HG03135 (cell line): ENCODE results near the gene ANO7.

Source experiments
- ATAC-seq: cut with Tn5 transposase; IDR thresholded peaks from one replicate; pipeline ENCODE4 v1.9.1; 2021; ENCODE audit warnings: mild to moderate bottlenecking, moderate library complexity; ENCODE audit not compliant: unreplicated experiment

The ANO7 gene

DNA sequence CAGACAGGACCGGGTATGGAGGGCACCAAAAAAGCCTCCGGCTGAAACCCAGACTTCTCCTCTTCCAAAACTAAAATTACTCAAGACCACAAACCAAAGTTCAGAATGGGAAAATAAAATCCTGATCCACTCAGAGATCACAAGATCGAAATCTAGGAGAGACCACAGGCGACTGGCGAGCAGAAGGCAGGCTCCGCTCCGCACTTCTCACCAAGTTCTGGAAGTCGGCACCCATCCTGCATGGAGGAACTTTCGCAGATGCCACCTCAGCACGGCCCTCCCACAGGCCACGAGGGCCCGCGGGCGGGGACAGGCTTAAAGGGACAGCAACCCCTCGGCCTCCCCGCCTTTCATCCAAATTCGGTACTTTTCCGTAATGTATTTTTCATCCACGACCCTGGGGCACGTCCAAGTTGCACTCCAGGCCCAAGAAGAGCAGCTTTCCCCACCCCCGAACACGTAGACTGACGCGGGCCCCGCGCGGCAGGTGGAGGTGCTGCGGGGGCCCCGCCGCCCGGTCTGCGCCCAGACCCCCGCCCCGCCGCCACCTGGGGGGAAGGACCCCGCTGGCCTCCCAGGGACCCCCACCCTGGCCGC, 83.3 kb downstream of the ANO7 start:
- ATAC-seq: peak; percentile 47

- ATAC-seq: peak; percentile 49
These were observed 84.1 kb downstream of the ANO7 start for GRCh38 chr2:241272303-241273209.

DNA sequence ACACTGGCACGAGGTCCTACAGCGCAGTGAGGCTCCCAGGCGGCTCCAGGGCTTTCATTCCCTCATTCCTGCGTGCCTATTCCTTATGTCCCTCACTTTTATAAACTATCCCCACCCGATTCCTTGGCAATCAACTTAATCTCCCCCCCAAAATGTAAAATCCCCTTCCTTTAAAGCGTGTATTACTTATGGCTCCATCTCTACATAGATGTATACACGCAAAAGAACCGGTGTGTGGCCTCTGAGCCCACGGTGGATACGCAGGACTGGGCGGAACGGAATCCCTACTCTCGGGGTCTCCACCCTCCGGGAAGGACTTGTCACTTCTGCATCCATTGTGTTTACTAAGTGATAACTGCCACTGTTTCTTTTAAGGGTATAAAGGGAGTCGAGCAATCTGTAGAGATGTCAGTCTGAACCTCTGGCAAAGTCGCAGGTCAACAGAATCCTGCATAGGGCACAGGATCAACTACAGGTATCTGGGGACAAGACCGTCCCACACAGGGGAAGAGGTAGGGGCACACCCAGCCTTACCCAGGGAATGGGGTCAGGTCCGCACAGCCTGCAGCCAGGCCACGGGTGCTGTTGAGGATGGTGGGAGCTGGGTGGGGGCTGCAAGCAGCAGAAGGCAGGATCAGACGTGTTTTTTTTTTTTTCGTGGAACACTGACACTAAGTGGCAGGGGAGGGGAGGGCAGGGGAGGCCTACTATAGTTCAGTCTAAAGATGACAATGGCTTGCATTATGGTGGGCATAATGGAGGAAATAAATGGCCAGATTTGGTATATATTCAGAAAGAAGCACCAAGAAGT, 84.9 kb downstream of the ANO7 start:
- no peak for ATAC-seq

DNA sequence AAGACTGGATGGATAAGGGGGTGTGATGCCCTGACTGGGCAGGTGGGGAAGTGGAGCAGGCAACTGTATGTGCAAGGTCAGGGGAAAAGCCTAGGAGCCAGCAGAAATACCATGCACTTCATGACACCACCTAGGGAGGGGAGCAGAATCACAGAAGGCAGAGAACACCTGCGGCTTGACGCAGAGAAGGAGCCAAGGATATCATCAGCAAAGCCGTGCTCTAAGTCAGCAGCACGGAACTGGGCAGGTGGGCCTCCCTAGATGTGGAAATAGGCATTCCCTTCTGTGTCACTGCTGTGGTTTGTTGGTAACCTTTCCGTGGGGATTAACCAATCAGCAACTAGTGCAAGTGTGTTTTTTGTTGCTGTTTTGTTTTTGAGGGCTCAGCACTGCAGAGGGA, 85.7 kb downstream of the ANO7 start:
- no peak for ATAC-seq
